ENCODE data around the gene PTPRB.

PTPRB gene

DNA sequence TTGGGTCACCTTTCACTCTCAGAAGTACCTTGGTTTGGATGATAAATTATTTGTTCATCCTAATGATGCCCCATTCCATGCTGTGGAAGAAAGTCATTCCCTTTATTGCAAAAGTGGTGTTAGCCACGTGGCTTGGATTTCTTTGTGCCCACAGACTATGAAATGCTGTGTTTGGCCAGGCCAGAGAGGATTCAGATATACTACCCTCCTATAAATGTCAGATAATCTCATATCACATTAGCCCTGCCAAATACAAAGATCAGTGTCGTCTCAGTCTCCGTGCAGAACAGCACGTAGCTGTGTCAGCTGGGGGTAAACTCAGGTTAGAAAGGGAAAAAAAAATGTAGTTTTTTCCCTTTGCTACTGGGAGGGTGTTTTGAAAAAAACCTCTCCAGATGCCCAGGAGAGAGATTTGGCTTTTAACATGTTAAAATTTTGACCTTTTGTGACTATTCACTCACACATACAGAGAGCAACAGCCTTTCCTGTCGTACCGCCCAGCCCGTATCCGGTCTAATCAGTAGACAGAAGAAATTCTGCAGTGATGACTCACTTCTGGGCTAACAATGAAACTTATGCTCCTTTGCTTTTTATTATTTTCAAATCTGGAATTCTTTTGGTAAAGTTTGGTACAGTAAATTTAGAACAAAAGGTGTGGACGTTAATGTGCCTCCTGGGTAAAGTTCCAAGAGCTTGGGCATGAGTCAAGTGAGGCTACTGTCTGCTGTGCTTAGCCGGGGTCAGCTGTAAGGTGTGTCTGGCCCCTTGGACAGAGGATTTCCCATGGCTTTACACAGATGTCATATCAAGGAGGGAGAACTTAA, 8.5 kb upstream of the PTPRB start:
- no peaks in the 10 kb centered on the region for H3K36me3 ChIP-seq (ENCODE audit: control insufficient read depth in 2 of 2, insufficient read depth in 1 of 2, low read length in 2 of 2)
- TF ChIP-seq TRIM28 (IDR thresholded peaks at IDR 0.05; ENCODE audit: borderline replicate concordance, low read length), result 0 out of 2 replicates have a peak, but pooled peaks have one; percentile 36
- TF ChIP-seq, protein P1, sequence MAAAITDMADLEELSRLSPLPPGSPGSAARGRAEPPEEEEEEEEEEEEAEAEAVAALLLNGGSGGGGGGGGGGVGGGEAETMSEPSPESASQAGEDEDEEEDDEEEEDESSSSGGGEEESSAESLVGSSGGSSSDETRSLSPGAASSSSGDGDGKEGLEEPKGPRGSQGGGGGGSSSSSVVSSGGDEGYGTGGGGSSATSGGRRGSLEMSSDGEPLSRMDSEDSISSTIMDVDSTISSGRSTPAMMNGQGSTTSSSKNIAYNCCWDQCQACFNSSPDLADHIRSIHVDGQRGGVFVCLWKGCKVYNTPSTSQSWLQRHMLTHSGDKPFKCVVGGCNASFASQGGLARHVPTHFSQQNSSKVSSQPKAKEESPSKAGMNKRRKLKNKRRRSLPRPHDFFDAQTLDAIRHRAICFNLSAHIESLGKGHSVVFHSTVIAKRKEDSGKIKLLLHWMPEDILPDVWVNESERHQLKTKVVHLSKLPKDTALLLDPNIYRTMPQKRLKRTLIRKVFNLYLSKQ (tag by site-specific recombination; IDR thresholded peaks at IDR 0.05; ENCODE audit: borderline replicate concordance), result no peak
- peak; percentile 42; the same call in 1 of the 2 replicates for TF ChIP-seq ZNF335 (tag by site-specific recombination; conservative IDR thresholded peaks at IDR 0.05)
- TF ChIP-seq GLIS1 (tag by site-specific recombination; IDR thresholded peaks at IDR 0.05), result peak; percentile 68; the same call in 1 of the 2 replicates
- TF ChIP-seq ZNF184 (tag by site-specific recombination; IDR thresholded peaks at IDR 0.05), result no peak
- TF ChIP-seq ZNF600 (tag by site-specific recombination; IDR thresholded peaks at IDR 0.05), result peak; percentile 67
- TF ChIP-seq ZNF114 (tag by site-specific recombination; IDR thresholded peaks at IDR 0.05), result no peak
- TF ChIP-seq SCRT2 (tag by site-specific recombination; IDR thresholded peaks at IDR 0.05), result peak; percentile 74
- TF ChIP-seq, protein P2, sequence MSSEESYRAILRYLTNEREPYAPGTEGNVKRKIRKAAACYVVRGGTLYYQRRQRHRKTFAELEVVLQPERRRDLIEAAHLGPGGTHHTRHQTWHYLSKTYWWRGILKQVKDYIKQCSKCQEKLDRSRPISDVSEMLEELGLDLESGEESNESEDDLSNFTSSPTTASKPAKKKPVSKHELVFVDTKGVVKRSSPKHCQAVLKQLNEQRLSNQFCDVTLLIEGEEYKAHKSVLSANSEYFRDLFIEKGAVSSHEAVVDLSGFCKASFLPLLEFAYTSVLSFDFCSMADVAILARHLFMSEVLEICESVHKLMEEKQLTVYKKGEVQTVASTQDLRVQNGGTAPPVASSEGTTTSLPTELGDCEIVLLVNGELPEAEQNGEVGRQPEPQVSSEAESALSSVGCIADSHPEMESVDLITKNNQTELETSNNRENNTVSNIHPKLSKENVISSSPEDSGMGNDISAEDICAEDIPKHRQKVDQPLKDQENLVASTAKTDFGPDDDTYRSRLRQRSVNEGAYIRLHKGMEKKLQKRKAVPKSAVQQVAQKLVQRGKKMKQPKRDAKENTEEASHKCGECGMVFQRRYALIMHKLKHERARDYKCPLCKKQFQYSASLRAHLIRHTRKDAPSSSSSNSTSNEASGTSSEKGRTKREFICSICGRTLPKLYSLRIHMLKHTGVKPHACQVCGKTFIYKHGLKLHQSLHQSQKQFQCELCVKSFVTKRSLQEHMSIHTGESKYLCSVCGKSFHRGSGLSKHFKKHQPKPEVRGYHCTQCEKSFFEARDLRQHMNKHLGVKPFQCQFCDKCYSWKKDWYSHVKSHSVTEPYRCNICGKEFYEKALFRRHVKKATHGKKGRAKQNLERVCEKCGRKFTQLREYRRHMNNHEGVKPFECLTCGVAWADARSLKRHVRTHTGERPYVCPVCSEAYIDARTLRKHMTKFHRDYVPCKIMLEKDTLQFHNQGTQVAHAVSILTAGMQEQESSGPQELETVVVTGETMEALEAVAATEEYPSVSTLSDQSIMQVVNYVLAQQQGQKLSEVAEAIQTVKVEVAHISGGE (tag by site-specific recombination; conservative IDR thresholded peaks at IDR 0.05; ENCODE audit: low read depth), result peak; percentile 82
- TF ChIP-seq, protein P3, sequence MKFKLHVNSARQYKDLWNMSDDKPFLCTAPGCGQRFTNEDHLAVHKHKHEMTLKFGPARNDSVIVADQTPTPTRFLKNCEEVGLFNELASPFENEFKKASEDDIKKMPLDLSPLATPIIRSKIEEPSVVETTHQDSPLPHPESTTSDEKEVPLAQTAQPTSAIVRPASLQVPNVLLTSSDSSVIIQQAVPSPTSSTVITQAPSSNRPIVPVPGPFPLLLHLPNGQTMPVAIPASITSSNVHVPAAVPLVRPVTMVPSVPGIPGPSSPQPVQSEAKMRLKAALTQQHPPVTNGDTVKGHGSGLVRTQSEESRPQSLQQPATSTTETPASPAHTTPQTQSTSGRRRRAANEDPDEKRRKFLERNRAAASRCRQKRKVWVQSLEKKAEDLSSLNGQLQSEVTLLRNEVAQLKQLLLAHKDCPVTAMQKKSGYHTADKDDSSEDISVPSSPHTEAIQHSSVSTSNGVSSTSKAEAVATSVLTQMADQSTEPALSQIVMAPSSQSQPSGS (tag by site-specific recombination; IDR thresholded peaks at IDR 0.05; ENCODE audit: low read depth), result no peak
- TF ChIP-seq ZNF623 (tag by site-specific recombination; IDR thresholded peaks at IDR 0.05), result no peak
- no peak for TF ChIP-seq ZNF140 (tag by site-specific recombination; IDR thresholded peaks at IDR 0.05)
- TF ChIP-seq ZNF629 (tag by site-specific recombination; IDR thresholded peaks at IDR 0.05), result 0 out of 2 replicates have a peak, but pooled peaks have one; percentile 37
- peak; percentile 67; the same call in 1 of the 2 replicates for TF ChIP-seq ZNF768 (tag by site-specific recombination; IDR thresholded peaks at IDR 0.05)
- TF ChIP-seq, protein P4, sequence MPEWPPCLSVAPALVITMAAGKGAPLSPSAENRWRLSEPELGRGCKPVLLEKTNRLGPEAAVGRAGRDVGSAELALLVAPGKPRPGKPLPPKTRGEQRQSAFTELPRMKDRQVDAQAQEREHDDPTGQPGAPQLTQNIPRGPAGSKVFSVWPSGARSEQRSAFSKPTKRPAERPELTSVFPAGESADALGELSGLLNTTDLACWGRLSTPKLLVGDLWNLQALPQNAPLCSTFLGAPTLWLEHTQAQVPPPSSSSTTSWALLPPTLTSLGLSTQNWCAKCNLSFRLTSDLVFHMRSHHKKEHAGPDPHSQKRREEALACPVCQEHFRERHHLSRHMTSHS (tag by site-specific recombination; IDR thresholded peaks at IDR 0.05), result no peak
- no peak for TF ChIP-seq ZNF747 (tag by site-specific recombination; IDR thresholded peaks at IDR 0.05)
- TF ChIP-seq, protein P5, sequence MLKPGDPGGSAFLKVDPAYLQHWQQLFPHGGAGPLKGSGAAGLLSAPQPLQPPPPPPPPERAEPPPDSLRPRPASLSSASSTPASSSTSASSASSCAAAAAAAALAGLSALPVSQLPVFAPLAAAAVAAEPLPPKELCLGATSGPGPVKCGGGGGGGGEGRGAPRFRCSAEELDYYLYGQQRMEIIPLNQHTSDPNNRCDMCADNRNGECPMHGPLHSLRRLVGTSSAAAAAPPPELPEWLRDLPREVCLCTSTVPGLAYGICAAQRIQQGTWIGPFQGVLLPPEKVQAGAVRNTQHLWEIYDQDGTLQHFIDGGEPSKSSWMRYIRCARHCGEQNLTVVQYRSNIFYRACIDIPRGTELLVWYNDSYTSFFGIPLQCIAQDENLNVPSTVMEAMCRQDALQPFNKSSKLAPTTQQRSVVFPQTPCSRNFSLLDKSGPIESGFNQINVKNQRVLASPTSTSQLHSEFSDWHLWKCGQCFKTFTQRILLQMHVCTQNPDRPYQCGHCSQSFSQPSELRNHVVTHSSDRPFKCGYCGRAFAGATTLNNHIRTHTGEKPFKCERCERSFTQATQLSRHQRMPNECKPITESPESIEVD (tag by site-specific recombination; IDR thresholded peaks at IDR 0.05), result peak; percentile 40; the same call in 1 of the 2 replicates
- TF ChIP-seq, protein P6, sequence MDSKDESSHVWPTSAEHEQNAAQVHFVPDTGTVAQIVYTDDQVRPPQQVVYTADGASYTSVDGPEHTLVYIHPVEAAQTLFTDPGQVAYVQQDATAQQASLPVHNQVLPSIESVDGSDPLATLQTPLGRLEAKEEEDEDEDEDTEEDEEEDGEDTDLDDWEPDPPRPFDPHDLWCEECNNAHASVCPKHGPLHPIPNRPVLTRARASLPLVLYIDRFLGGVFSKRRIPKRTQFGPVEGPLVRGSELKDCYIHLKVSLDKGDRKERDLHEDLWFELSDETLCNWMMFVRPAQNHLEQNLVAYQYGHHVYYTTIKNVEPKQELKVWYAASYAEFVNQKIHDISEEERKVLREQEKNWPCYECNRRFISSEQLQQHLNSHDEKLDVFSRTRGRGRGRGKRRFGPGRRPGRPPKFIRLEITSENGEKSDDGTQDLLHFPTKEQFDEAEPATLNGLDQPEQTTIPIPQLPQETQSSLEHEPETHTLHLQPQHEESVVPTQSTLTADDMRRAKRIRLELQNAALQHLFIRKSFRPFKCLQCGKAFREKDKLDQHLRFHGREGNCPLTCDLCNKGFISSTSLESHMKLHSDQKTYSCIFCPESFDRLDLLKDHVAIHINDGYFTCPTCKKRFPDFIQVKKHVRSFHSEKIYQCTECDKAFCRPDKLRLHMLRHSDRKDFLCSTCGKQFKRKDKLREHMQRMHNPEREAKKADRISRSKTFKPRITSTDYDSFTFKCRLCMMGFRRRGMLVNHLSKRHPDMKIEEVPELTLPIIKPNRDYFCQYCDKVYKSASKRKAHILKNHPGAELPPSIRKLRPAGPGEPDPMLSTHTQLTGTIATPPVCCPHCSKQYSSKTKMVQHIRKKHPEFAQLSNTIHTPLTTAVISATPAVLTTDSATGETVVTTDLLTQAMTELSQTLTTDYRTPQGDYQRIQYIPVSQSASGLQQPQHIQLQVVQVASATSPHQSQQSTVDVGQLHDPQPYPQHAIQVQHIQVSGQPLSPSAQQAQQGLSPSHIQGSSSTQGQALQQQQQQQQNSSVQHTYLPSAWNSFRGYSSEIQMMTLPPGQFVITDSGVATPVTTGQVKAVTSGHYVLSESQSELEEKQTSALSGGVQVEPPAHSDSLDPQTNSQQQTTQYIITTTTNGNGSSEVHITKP (tag by site-specific recombination; IDR thresholded peaks at IDR 0.05), result peak; percentile 47
- no peak for TF ChIP-seq BCL11A (tag by site-specific recombination; IDR thresholded peaks at IDR 0.05; ENCODE audit: low read depth)
- no peak for TF ChIP-seq ZBTB1 (tag by site-specific recombination; IDR thresholded peaks at IDR 0.05)
- TF ChIP-seq ZNF621 (tag by site-specific recombination; IDR thresholded peaks at IDR 0.05), result no peak
- peak; percentile 87 for TF ChIP-seq ZNF10 (tag by site-specific recombination; IDR thresholded peaks at IDR 0.05)
- no peak overlapping the region; the same call in 1 of the 2 replicates for H3K4me3 ChIP-seq (ENCODE audit: low read depth, low read length)
- CTCF ChIA-PET, result interaction anchor here (0.9 to 1.1 kb wide), 3 partner anchors 21 to 660 kb away, joined by 3 read pairs; no protein-coding TSS in a partner anchor
- peaks cover 4% of the 10 kb centered on the region; the same call in 1 of the 2 replicates for H3K4me1 ChIP-seq (ENCODE audit: control insufficient read depth, insufficient read depth, low read length)
- POLR2A ChIA-PET, result no interaction called here
- H3K9me3 ChIP-seq (ENCODE audit: control insufficient read depth, insufficient read depth, low read depth, low read length), result no peaks in the 10 kb centered on the region
- H3K27ac ChIP-seq (ENCODE audit: extremely low read depth, low read depth, low read length), result no peak overlapping the region

Measured in HEK293 (cell line).